Keratinocyte (primary cell): ENCODE measurements around the gene PLB1. TPM values are rescaled to one million over a fixed set of nuclear protein-coding genes. Genes with fewer than 3 reads are reported as not detected.
A peak's percentile ranks its signal among the peaks of the same experiment; 100 is the strongest.

Source experiments
- DNase-seq: peaks from one replicate; pipeline ENCODE4 v3.0.0-alpha.2; 2011; ENCODE audit warnings: low read depth, missing footprints, low spot score
- FAIRE-seq: peaks from 2 replicates; lab custom pipeline; 2011; peaks lifted over from hg19 to GRCh38; lab: Jason Lieb, UNC
- H2AFZ ChIP-seq: 2 replicates; pipeline ENCODE4 v1.6.0; 2012; ENCODE audit warnings: low read length, control low read depth, inconsistent platforms; ENCODE audit not compliant: control insufficient read depth
- H3K27ac ChIP-seq: 2 replicates; pipeline ENCODE4 v1.5.1; 2011; ENCODE audit warnings: low read length; ENCODE audit not compliant: control insufficient read depth, insufficient read depth
- H3K27me3 ChIP-seq: 3 replicates; pipeline ENCODE4 v1.6.0; 2011; ENCODE audit warnings: low read length; ENCODE audit not compliant: control insufficient read depth, insufficient read depth; ENCODE audit errors: extremely low read depth
- H3K36me3 ChIP-seq, 2 experiments: 2 replicates in 1 of 2; 3 replicates in 1 of 2; pipeline ENCODE4 v1.5.1; 2011; ENCODE audit warnings: low read length in 2 of 2, mild to moderate bottlenecking in 1 of 2; ENCODE audit not compliant: control insufficient read depth in 2 of 2, insufficient read depth in 2 of 2; ENCODE audit errors: extremely low read depth in 1 of 2
- H3K4me1 ChIP-seq: 3 replicates; pipeline ENCODE4 v1.5.1; 2011; ENCODE audit warnings: low read length; ENCODE audit not compliant: control insufficient read depth, insufficient read depth; ENCODE audit errors: extremely low read depth
- H3K4me2 ChIP-seq: 3 replicates; pipeline ENCODE4 v1.6.0; 2011; ENCODE audit warnings: low read depth, low read length; ENCODE audit not compliant: control insufficient read depth, insufficient read depth; ENCODE audit errors: extremely low read depth
- H3K4me3 ChIP-seq, 3 experiments: fragments of 200-600 bp in 1 of 3; sonication (generic) in 1 of 3; 2 replicates in 2 of 3; 3 replicates in 1 of 3; pipeline ENCODE4 v1.5.1; 2011 to 2016; ENCODE audit warnings: low read length in 3 of 3, mild to moderate bottlenecking in 3 of 3, control low read depth in 2 of 3, inconsistent platforms in 1 of 3, low read depth in 1 of 3, mixed read lengths in 1 of 3, mixed run types in 1 of 3, moderate library complexity in 1 of 3; ENCODE audit not compliant: control insufficient read depth in 2 of 3, insufficient read depth in 2 of 3; ENCODE audit errors: extremely low read depth in 1 of 3
- H3K79me2 ChIP-seq: 2 replicates; pipeline ENCODE4 v1.6.0; 2012; ENCODE audit warnings: low read length; ENCODE audit not compliant: control insufficient read depth, insufficient read depth
- H3K9ac ChIP-seq: 3 replicates; pipeline ENCODE4 v1.6.0; 2011; ENCODE audit warnings: low read length; ENCODE audit not compliant: control insufficient read depth, insufficient read depth; ENCODE audit errors: extremely low read depth
- H3K9me1 ChIP-seq: 3 replicates; pipeline ENCODE4 v1.6.0; 2011; ENCODE audit warnings: low read length; ENCODE audit not compliant: control insufficient read depth, insufficient read depth; ENCODE audit errors: extremely low read depth
- H3K9me3 ChIP-seq: 2 replicates; pipeline ENCODE4 v1.5.1; 2012; ENCODE audit warnings: low read depth, low read length; ENCODE audit not compliant: control insufficient read depth
- H4K20me1 ChIP-seq: 3 replicates; pipeline ENCODE4 v1.6.0; 2011; ENCODE audit warnings: low read length; ENCODE audit not compliant: control insufficient read depth, insufficient read depth; ENCODE audit errors: extremely low read depth
- EZH2 ChIP-seq: IDR thresholded peaks from one replicate; pipeline ENCODE4 v1.6.1; 2012; ENCODE audit warnings: inconsistent platforms, mild to moderate bottlenecking, low read length, moderate library complexity
- dilution Hi-C: fragments of 300-500 bp; cut with MboI; formaldehyde crosslinking; loops from one replicate; pipeline ENCODE4 v1.7.0; 2020; ENCODE audit warnings: low sequenced_read_pairs; ENCODE audit not compliant: extremely low pct_ligation_motif_present
- polyA plus RNA-seq, 5 experiments: library from polyadenylated mRNA; depleted of rRNA in 3 of 5; stranded (reverse) in 3 of 5; stranded (forward) in 1 of 5; unstranded in 1 of 5; fragments of >200 nt; gene quantifications; 1 replicate in 1 of 5; 2 replicates in 3 of 5; 3 replicates in 1 of 5; pipeline versions ENCODE4 v1.2.1 to v1.2.3, GENCODE V29; 2011 to 2012; ENCODE audit warnings: missing spikeins in 2 of 5, low read depth in 1 of 5, low replicate concordance in 1 of 5
- TF ChIP-seq, protein P1 (sequence below), 3 experiments: IDR thresholded peaks in 1 of 3; conservative IDR thresholded peaks in 1 of 3; optimal IDR thresholded peaks in 1 of 3; 2 replicates in 2 of 3; 3 replicates in 1 of 3; pipeline versions ENCODE3 to v1.5.1; 2011; ENCODE audit warnings: low read length in 3 of 3, mild to moderate bottlenecking in 3 of 3, moderate library complexity in 2 of 3, control low read depth in 1 of 3, inconsistent platforms in 1 of 3; ENCODE audit not compliant: insufficient read depth in 2 of 3; ENCODE audit errors: extremely low read depth in 1 of 3

Gene PLB1
- polyA plus RNA-seq, 1 donor (not counting 4 experiments of a cell fraction or from before 2014, with no cell fraction given) = 6.7 TPM

DNA sequence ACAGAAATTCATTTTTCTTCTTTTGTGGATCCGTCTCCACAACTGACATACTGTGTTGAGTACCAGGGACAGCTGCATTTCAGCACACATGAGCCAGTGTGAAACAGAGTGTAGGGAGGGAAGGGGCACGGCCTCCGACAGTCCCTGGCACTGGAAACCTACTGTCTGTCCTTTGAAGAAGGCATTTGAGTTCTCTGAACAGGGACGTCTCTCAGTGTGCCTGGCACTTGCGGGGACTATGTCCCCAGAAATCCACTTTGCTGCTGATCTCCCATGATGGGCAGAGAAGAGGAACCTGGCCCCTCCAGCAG lies 48.1 kb downstream of the PLB1 start:
- TF ChIP-seq EZH2 = no peak
- dilution Hi-C loops = no loop called here
- H3K9ac ChIP-seq = no peak overlapping the region
- H3K36me3 ChIP-seq = no peaks in the 10 kb centered on the region
- no peak overlapping the region for H3K27ac ChIP-seq
- no peaks in the 10 kb centered on the region for H3K79me2 ChIP-seq
- FAIRE-seq = no peak
- H3K4me2 ChIP-seq = no peak overlapping the region
- peaks cover 32% of the 10 kb centered on the region for H3K4me1 ChIP-seq
- H3K9me3 ChIP-seq = no peaks in the 10 kb centered on the region
- H2AFZ ChIP-seq = no peak overlapping the region
- H3K27me3 ChIP-seq = no peaks in the 10 kb centered on the region
- H3K9me1 ChIP-seq = no peaks in the 10 kb centered on the region
- no peaks in the 10 kb centered on the region for H4K20me1 ChIP-seq
- no peak for DNase-seq
- no peak overlapping the region for H3K4me3 ChIP-seq

DNA sequence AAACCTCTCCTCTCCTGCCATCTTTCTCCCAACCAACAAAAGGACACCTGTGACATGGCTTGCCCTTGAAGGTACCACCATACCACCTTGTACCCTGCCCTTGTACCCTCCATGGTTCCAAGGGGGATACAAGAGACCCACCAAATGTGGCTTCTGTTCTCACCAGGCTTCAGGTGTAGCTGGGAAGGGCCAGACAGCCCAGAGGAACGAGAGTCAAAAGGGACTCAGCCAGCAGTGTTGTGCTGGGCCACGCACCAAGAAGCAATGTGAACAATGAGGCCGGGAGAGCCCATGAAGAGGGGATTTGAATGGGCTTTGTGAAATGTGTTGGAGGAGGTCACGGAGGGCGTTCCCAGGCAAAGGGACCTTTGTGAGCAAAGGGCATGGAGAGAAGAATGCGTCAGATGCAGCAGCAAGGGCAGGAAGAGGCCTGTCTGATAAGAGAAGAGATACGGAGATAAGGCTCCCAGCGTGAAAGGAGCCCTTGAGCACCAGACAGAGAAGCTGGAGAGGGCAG lies 48.6 kb downstream of the PLB1 start:
- Histone ChIP-seq H2AFZ (peak overlapping the region; percentile 6), H3K9me3 (no peaks in the 10 kb centered on the region), H3K4me1 (peaks cover 32% of the 10 kb centered on the region), H3K9ac (no peak overlapping the region), H3K4me3 (no peak overlapping the region), H3K4me2 (peak overlapping the region; percentile 93), H4K20me1 (no peaks in the 10 kb centered on the region), H3K79me2 (no peaks in the 10 kb centered on the region), H3K27ac (no peak overlapping the region), H3K36me3 (no peaks in the 10 kb centered on the region), H3K9me1 (no peaks in the 10 kb centered on the region), H3K27me3 (no peaks in the 10 kb centered on the region)
- TF ChIP-seq, protein P1, sequence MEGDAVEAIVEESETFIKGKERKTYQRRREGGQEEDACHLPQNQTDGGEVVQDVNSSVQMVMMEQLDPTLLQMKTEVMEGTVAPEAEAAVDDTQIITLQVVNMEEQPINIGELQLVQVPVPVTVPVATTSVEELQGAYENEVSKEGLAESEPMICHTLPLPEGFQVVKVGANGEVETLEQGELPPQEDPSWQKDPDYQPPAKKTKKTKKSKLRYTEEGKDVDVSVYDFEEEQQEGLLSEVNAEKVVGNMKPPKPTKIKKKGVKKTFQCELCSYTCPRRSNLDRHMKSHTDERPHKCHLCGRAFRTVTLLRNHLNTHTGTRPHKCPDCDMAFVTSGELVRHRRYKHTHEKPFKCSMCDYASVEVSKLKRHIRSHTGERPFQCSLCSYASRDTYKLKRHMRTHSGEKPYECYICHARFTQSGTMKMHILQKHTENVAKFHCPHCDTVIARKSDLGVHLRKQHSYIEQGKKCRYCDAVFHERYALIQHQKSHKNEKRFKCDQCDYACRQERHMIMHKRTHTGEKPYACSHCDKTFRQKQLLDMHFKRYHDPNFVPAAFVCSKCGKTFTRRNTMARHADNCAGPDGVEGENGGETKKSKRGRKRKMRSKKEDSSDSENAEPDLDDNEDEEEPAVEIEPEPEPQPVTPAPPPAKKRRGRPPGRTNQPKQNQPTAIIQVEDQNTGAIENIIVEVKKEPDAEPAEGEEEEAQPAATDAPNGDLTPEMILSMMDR (optimal IDR thresholded peaks at IDR 0.05 in 1 of 3, IDR thresholded peaks at IDR 0.05 in 1 of 3, conservative IDR thresholded peaks at IDR 0.05 in 1 of 3; ENCODE audit: extremely low read depth in 1 of 3, insufficient read depth in 2 of 3, low read length in 3 of 3) = no peak
- TF ChIP-seq EZH2 = no peak
- dilution Hi-C loops = no loop called here
- FAIRE-seq = peak; percentile 78
- DNase-seq = no peak

DNA sequence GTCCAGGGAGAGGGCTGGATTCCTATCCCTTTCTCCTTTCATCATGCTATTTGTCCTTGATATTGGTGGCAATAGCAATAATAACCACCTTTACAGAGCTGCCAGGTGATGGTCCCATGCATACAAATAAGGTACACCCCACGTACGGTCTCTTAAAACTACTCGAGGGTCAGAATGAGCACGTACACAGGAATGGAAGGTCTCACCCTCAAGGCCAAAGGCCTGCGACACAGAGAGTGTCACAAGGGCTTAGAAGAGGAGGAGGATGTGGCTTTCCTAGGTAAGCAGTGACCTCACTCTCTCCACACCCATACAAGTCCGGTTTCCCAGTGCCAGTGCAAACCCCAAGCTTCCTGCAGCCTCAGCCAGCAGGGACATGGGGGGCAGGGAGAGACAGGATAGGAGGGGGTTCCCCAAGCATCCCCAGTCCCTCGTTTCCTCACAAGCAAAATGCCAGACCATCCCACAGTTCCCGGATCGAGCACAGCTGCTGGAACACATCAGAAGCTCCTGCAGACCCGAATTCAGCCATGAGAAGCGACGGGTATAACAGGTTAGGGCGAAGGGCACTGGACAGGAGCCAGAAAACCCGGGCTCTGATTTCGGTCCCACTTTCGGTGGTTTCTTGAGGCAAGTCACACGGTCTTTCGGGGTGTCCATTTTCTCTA lies 49.2 kb downstream of the PLB1 start:
- Histone ChIP-seq H3K27me3 (no peaks in the 10 kb centered on the region), H3K4me2 (peak overlapping the region; percentile 93), H3K4me1 (peaks cover 32% of the 10 kb centered on the region), H3K9me1 (no peaks in the 10 kb centered on the region), H3K36me3 (no peaks in the 10 kb centered on the region), H4K20me1 (no peaks in the 10 kb centered on the region), H3K4me3 (peak overlapping the region in 1 of 3 experiments; percentile 7), H3K9me3 (no peaks in the 10 kb centered on the region), H3K27ac (peak overlapping the region; percentile 27), H3K9ac (peak overlapping the region; percentile 9), H3K79me2 (no peaks in the 10 kb centered on the region), H2AFZ (peak overlapping the region; percentile 6)
- FAIRE-seq (no peak), DNase-seq (no peak)
- TF ChIP-seq, protein P1 (optimal IDR thresholded peaks at IDR 0.05 in 1 of 3, IDR thresholded peaks at IDR 0.05 in 1 of 3, conservative IDR thresholded peaks at IDR 0.05 in 1 of 3; ENCODE audit: extremely low read depth in 1 of 3, insufficient read depth in 2 of 3, low read length in 3 of 3) = no peak
- TF ChIP-seq EZH2 = no peak
- dilution Hi-C loops = no loop called here
